ENCODE measurements around the gene SIRPD.

DNA sequence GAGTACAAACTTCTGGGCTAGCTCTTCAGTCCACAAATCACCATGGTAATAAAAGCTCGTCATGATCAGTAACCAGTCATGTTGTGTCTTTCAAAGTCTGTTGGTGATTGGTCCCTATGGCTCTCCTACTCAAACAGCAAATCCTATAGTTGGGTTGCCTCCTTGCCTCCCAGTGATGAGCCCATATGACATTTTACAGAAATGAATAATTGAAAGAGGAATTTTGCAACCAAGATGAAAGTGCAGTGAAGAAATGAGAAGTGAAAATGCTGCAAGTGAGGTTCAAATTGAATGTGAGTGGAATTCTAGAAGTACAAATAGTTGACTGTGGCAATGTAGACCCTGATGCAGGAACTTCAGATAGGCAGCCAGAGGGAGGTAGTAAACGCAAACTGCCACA is 5.1 kb upstream of the SIRPD start:
- TF ChIP-seq TAF1 (IDR thresholded peaks at IDR 0.05; ENCODE audit: low read depth) = no peak
- TF ChIP-seq, protein P1, sequence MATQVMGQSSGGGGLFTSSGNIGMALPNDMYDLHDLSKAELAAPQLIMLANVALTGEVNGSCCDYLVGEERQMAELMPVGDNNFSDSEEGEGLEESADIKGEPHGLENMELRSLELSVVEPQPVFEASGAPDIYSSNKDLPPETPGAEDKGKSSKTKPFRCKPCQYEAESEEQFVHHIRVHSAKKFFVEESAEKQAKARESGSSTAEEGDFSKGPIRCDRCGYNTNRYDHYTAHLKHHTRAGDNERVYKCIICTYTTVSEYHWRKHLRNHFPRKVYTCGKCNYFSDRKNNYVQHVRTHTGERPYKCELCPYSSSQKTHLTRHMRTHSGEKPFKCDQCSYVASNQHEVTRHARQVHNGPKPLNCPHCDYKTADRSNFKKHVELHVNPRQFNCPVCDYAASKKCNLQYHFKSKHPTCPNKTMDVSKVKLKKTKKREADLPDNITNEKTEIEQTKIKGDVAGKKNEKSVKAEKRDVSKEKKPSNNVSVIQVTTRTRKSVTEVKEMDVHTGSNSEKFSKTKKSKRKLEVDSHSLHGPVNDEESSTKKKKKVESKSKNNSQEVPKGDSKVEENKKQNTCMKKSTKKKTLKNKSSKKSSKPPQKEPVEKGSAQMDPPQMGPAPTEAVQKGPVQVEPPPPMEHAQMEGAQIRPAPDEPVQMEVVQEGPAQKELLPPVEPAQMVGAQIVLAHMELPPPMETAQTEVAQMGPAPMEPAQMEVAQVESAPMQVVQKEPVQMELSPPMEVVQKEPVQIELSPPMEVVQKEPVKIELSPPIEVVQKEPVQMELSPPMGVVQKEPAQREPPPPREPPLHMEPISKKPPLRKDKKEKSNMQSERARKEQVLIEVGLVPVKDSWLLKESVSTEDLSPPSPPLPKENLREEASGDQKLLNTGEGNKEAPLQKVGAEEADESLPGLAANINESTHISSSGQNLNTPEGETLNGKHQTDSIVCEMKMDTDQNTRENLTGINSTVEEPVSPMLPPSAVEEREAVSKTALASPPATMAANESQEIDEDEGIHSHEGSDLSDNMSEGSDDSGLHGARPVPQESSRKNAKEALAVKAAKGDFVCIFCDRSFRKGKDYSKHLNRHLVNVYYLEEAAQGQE (IDR thresholded peaks at IDR 0.05; ENCODE audit: low read depth) = no peak
- no peak for TF ChIP-seq EGR1 (IDR thresholded peaks at IDR 0.05)
- TF ChIP-seq TEAD4 (IDR thresholded peaks at IDR 0.05) = no peak
- TF ChIP-seq FOXM1 (IDR thresholded peaks at IDR 0.05; ENCODE audit: borderline replicate concordance, low read depth) = no peak
- TF ChIP-seq, protein P2, sequence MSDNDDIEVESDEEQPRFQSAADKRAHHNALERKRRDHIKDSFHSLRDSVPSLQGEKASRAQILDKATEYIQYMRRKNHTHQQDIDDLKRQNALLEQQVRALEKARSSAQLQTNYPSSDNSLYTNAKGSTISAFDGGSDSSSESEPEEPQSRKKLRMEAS (IDR thresholded peaks at IDR 0.05) = no peak
- TF ChIP-seq, protein P3, sequence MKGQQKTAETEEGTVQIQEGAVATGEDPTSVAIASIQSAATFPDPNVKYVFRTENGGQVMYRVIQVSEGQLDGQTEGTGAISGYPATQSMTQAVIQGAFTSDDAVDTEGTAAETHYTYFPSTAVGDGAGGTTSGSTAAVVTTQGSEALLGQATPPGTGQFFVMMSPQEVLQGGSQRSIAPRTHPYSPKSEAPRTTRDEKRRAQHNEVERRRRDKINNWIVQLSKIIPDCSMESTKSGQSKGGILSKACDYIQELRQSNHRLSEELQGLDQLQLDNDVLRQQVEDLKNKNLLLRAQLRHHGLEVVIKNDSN (IDR thresholded peaks at IDR 0.05) = no peak
- no peak for TF ChIP-seq CREB1 (IDR thresholded peaks at IDR 0.05; ENCODE audit: low read depth)
- TF ChIP-seq RAD21 (IDR thresholded peaks at IDR 0.05; ENCODE audit: low read depth) = no peak
- no peak for TF ChIP-seq YY1 (IDR thresholded peaks at IDR 0.05; ENCODE audit: low read depth)

Measured in Ishikawa (cell line).